HG03469 (cell line): ENCODE measurements around the gene RBBP8NL.

Experiments
- ATAC-seq: cut with Tn5 transposase; IDR thresholded peaks from one replicate; pipeline ENCODE4 v1.9.1; 2021; ENCODE audit warnings: mild to moderate bottlenecking, moderate library complexity, moderate number of reproducible peaks; ENCODE audit not compliant: unreplicated experiment

RBBP8NL gene

GRCh38 chr20:62408640-62409039 lies 18.7 kb downstream of the RBBP8NL start:
- no peak for ATAC-seq

- no peak for ATAC-seq
Observed at GRCh38 chr20:62408055-62408454, 19.3 kb downstream of the RBBP8NL start.

- ATAC-seq, result peak; percentile 77
Observed at GRCh38 chr20:62407221-62407992, 19.9 kb downstream of the RBBP8NL start, which contains the start of gene CABLES2. TSS of gene CABLES2 (minus strand) at chr20:62407285. CDS start at chr20:62407276, 9 bp downstream.

- ATAC-seq, result no peak
Observed at GRCh38 chr20:62406635-62407176, 20.6 kb downstream of the RBBP8NL start.

GRCh38 chr20:62405981-62406513 lies 21.3 kb downstream of the RBBP8NL start:
- ATAC-seq, result no peak

GRCh38 chr20:62405108-62405980 lies 22.0 kb downstream of the RBBP8NL start:
- ATAC-seq, result no peak

- no peak for ATAC-seq
Observed at GRCh38 chr20:62404761-62405107, 22.6 kb downstream of the RBBP8NL start.

GRCh38 chr20:62404112-62404665 lies 23.1 kb downstream of the RBBP8NL start:
- ATAC-seq, result no peak

GRCh38 chr20:62403331-62403730 lies 24.0 kb downstream of the RBBP8NL start:
- no peak for ATAC-seq

- ATAC-seq, result no peak
Observed at GRCh38 chr20:62402456-62403150, 24.7 kb downstream of the RBBP8NL start.

GRCh38 chr20:62401331-62401779 lies 26.0 kb downstream of the RBBP8NL start:
- ATAC-seq, result no peak

GRCh38 chr20:62400541-62400940 lies 26.8 kb downstream of the RBBP8NL start:
- no peak for ATAC-seq

- no peak for ATAC-seq
Observed at GRCh38 chr20:62400021-62400420, 27.3 kb downstream of the RBBP8NL start.

- no peak for ATAC-seq
Observed at GRCh38 chr20:62398120-62398821, 29.1 kb downstream of the RBBP8NL start.

GRCh38 chr20:62396367-62397239 lies 30.7 kb downstream of the RBBP8NL start:
- no peak for ATAC-seq

GRCh38 chr20:62395311-62396242 lies 31.8 kb downstream of the RBBP8NL start:
- no peak for ATAC-seq
